GM19035 (cell line): Measurements from ENCODE around the gene MAU2.

Source experiments
- ATAC-seq: cut with Tn5 transposase; IDR thresholded peaks from one replicate; pipeline ENCODE4 v1.9.1; 2021; ENCODE audit not compliant: unreplicated experiment

The MAU2 gene

GRCh38 chr19:19306191-19306590 lies 14.4 kb upstream of the MAU2 start:
- ATAC-seq, result no peak

- no peak for ATAC-seq
Measured at GRCh38 chr19:19308373-19308772, 12.3 kb upstream of the MAU2 start.

GRCh38 chr19:19315444-19315843 lies 5.2 kb upstream of the MAU2 start:
- no peak for ATAC-seq

- no peak for ATAC-seq
Measured at GRCh38 chr19:19316082-19316481, 4.5 kb upstream of the MAU2 start.

- no peak for ATAC-seq
Measured at GRCh38 chr19:19319732-19320360, 783 bp upstream of the MAU2 start.

- ATAC-seq, result peak; percentile 2
Measured at GRCh38 chr19:19321141-19321577, 530 bp downstream of the MAU2 start.

- no peak for ATAC-seq
Measured at GRCh38 chr19:19324059-19324770, 3.6 kb downstream of the MAU2 start.

- no peak for ATAC-seq
Measured at GRCh38 chr19:19327672-19328071, 7.0 kb downstream of the MAU2 start.

GRCh38 chr19:19329126-19329525 lies 8.5 kb downstream of the MAU2 start:
- ATAC-seq, result no peak

GRCh38 chr19:19334063-19334988 lies 13.7 kb downstream of the MAU2 start:
- no peak for ATAC-seq

GRCh38 chr19:19334989-19335344 lies 14.3 kb downstream of the MAU2 start:
- no peak for ATAC-seq

GRCh38 chr19:19335408-19336158 lies 15.0 kb downstream of the MAU2 start:
- ATAC-seq, result no peak

- ATAC-seq, result no peak
Measured at GRCh38 chr19:19336597-19336996, 16.0 kb downstream of the MAU2 start.

GRCh38 chr19:19337120-19337519 lies 16.5 kb downstream of the MAU2 start:
- ATAC-seq, result no peak

GRCh38 chr19:19338082-19338481 lies 17.5 kb downstream of the MAU2 start:
- ATAC-seq, result no peak

- ATAC-seq, result no peak
Measured at GRCh38 chr19:19341026-19341425, 20.4 kb downstream of the MAU2 start.

- ATAC-seq, result no peak
Measured at GRCh38 chr19:19342086-19343015, 21.7 kb downstream of the MAU2 start.

GRCh38 chr19:19343016-19343362 lies 22.4 kb downstream of the MAU2 start:
- ATAC-seq, result no peak

GRCh38 chr19:19343762-19344161 lies 23.1 kb downstream of the MAU2 start:
- ATAC-seq, result no peak

GRCh38 chr19:19345232-19345631 lies 24.6 kb downstream of the MAU2 start:
- no peak for ATAC-seq
